Lung (tissue), 12 donors: Measurements from ENCODE around the gene STX19. TPM values are rescaled to one million over a fixed set of nuclear protein-coding genes. Genes with fewer than 3 reads are reported as not detected.

Experiments
- ATAC-seq: fragments of 200-7000 bp; cut with Tn5 transposase; one replicate; pipeline ENCODE4 v1.9.1; 2020; ENCODE audit warnings: moderate number of reproducible peaks; ENCODE audit not compliant: insufficient read depth, low FRiP score
- DNase-seq, 3 donors: peaks; one replicate each; pipeline ENCODE4 v3.0.0-alpha.2; 2013 to 2017
- H3K27ac ChIP-seq, 2 donors: one replicate each; pipeline ENCODE4 v1.5.1; 2013; ENCODE audit warnings: mild to moderate bottlenecking in 2 of 2, moderate library complexity in 2 of 2, control low read depth in 1 of 2, inconsistent platforms in 1 of 2, low read depth in 1 of 2, low read length in 1 of 2
- H3K27me3 ChIP-seq, 3 donors: one replicate each; pipeline ENCODE4 v1.5.1; 2013; ENCODE audit warnings: low read length in 2 of 3; ENCODE audit not compliant: control insufficient read depth in 3 of 3, insufficient read depth in 3 of 3
- H3K36me3 ChIP-seq, 4 donors: one replicate each; pipeline ENCODE4 v1.5.1; 2013; ENCODE audit warnings: low read length in 4 of 4, mild to moderate bottlenecking in 1 of 4, moderate library complexity in 1 of 4; ENCODE audit not compliant: control insufficient read depth in 4 of 4, insufficient read depth in 4 of 4
- H3K4me1 ChIP-seq, 5 donors: one replicate each; pipeline ENCODE4 v1.5.1; 2013; ENCODE audit warnings: low read length in 5 of 5, mild to moderate bottlenecking in 2 of 5, moderate library complexity in 1 of 5; ENCODE audit not compliant: control insufficient read depth in 5 of 5, insufficient read depth in 5 of 5
- H3K4me3 ChIP-seq: one replicate; pipeline ENCODE4 v1.5.1; 2013; ENCODE audit warnings: mild to moderate bottlenecking, control low read depth, moderate library complexity
- H3K9ac ChIP-seq, 2 donors: one replicate each; pipeline ENCODE4 v1.5.1; 2013; ENCODE audit warnings: low read length in 2 of 2, control low read depth in 1 of 2; ENCODE audit not compliant: insufficient read depth in 1 of 2
- H3K9me3 ChIP-seq, 4 donors: one replicate each; pipeline ENCODE4 v1.5.1; 2013; ENCODE audit warnings: low read length in 3 of 4, mild to moderate bottlenecking in 1 of 4, moderate library complexity in 1 of 4; ENCODE audit not compliant: control insufficient read depth in 4 of 4, insufficient read depth in 3 of 4
- WGBS, 2 donors: extraction: QIAGEN DNeasy Blood & Tissue Kit; methylation state at CpG; one replicate each; pipeline ENCODE4 v1.1.7; 2013; 5-methylcytosine and 5-hydroxymethylcytosine counted together
- polyA plus RNA-seq, 2 donors: library from polyadenylated mRNA; stranded (reverse); fragments of 200-250 nt; gene quantifications; one replicate each; pipeline ENCODE4 v1.2.1, GENCODE V29; 2013
- total RNA-seq, 2 donors: library from RNA; depleted of rRNA in 1 of 2; stranded (reverse); fragments of >200 nt in 1 of 2; gene quantifications; one replicate each; pipeline ENCODE4 v1.2.1, GENCODE V29; 2014 to 2021
- TF ChIP-seq, protein P1 (sequence below): IDR thresholded peaks from 2 replicates; pipeline ENCODE4 v1.5.1; 2012; ENCODE audit warnings: mild to moderate bottlenecking; ENCODE audit errors: control extremely low read depth, extremely low read depth
- donor health status: control.
- donor health status: control.
- donor health status: Bipolar disorder and iron deficiency.
- donor health status: healthy.
- donor health status: DM: yes; HTN: yes; CAD: no.

The STX19 gene
- total and polyA plus RNA-seq, 4 donors = 1.6 to 11.3 (median 5.1) TPM

GRCh38 chr3:94065819-94066480, 37.6 kb upstream of the STX19 start:
- DNase-seq = no peak
- 75 to 90% methylated on average over 1 of the region's 1 CpG for WGBS, 2 donors
- no peak for ATAC-seq
- H3K4me3 ChIP-seq = no peak overlapping the region
- no peak overlapping the region for H3K9ac ChIP-seq
- H3K27me3 ChIP-seq = no peaks in the 10 kb centered on the region
- TF ChIP-seq, protein P1, sequence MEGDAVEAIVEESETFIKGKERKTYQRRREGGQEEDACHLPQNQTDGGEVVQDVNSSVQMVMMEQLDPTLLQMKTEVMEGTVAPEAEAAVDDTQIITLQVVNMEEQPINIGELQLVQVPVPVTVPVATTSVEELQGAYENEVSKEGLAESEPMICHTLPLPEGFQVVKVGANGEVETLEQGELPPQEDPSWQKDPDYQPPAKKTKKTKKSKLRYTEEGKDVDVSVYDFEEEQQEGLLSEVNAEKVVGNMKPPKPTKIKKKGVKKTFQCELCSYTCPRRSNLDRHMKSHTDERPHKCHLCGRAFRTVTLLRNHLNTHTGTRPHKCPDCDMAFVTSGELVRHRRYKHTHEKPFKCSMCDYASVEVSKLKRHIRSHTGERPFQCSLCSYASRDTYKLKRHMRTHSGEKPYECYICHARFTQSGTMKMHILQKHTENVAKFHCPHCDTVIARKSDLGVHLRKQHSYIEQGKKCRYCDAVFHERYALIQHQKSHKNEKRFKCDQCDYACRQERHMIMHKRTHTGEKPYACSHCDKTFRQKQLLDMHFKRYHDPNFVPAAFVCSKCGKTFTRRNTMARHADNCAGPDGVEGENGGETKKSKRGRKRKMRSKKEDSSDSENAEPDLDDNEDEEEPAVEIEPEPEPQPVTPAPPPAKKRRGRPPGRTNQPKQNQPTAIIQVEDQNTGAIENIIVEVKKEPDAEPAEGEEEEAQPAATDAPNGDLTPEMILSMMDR = no peak
- peaks cover 0 to 15% (median 12%) of the 10 kb centered on the region in 4 donors for H3K36me3 ChIP-seq
- no peak overlapping the region for H3K27ac ChIP-seq
- peaks cover 0 to 22% (median 5%) of the 10 kb centered on the region in 5 donors for H3K4me1 ChIP-seq
- no peaks in the 10 kb centered on the region for H3K9me3 ChIP-seq

DNA sequence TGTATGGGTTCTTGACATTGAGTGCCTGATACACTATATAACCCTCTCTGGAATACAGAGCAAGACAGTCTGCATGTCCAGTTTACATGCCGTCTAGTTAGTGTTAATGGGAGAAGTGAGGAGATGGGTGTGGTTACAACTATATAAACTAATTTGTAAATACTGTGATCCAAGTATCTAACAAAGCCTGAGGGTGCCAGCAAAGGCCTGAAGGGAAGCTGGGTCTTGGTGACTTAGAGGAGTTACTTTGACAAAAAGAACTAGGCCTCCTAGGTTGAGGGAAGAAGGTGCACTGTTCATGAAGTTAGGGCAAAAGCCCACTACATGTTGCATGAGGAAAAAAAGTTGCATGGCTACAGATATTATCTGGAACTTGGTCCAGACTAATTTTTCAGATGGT, 36.7 kb upstream of the STX19 start:
- no peak for ATAC-seq
- H3K4me1 ChIP-seq = peaks cover 0 to 22% (median 5%) of the 10 kb centered on the region in 5 donors
- 43 to 58% methylated on average over 1 of the region's 1 CpG for WGBS, 2 donors
- no peak for DNase-seq
- peaks cover 0 to 16% (median 13%) of the 10 kb centered on the region in 4 donors for H3K36me3 ChIP-seq
- no peak overlapping the region for H3K9ac ChIP-seq
- no peaks in the 10 kb centered on the region for H3K27me3 ChIP-seq
- TF ChIP-seq, protein P1 = no peak
- H3K9me3 ChIP-seq = no peaks in the 10 kb centered on the region
- no peak overlapping the region for H3K4me3 ChIP-seq
- no peak overlapping the region for H3K27ac ChIP-seq

GRCh38 chr3:94064243-94064860, 36.0 kb upstream of the STX19 start:
- no peak overlapping the region for H3K4me3 ChIP-seq
- no peak for ATAC-seq
- no peaks in the 10 kb centered on the region for H3K9me3 ChIP-seq
- H3K9ac ChIP-seq = peak overlapping the region in 1 of 2 donors; percentile 26
- TF ChIP-seq, protein P1 = no peak
- H3K36me3 ChIP-seq = peaks cover 3 to 21% (median 13%) of the 10 kb centered on the region in 4 donors
- no peak for DNase-seq
- peaks cover 0 to 22% (median 5%) of the 10 kb centered on the region in 5 donors for H3K4me1 ChIP-seq
- no peak overlapping the region for H3K27ac ChIP-seq
- WGBS, 2 donors = 59 to 69% methylated on average over 6 of the region's 6 CpGs
- no peaks in the 10 kb centered on the region for H3K27me3 ChIP-seq
